Endothelial cell of umbilical vein (primary cell): ENCODE results near the gene GLI3. TPM values are rescaled to one million over a fixed set of nuclear protein-coding genes. Genes with fewer than 3 reads are reported as not detected.

Source experiments
- BruUV-seq: library from RNA; stranded (reverse); fragments of 400-500 nt; replicated peaks from 2 replicates; lab custom pipeline; 2021; lab: Mats Ljungman, UMichigan
- CTCF ChIA-PET: fragments of 300-600, 350-600 bp; sonication (Branson Sonifier 250); formaldehyde crosslinking; loops from one replicate; lab custom pipeline; 2021; ENCODE audit warnings: antibody characterized with exemption, inconsistent platforms; lab: Charles Lee
- POLR2A ChIA-PET: fragments of 300-600, 350-600 bp; sonication (Branson Sonifier 250); formaldehyde crosslinking; loops from one replicate; lab custom pipeline; 2021; ENCODE audit warnings: antibody characterized with exemption, inconsistent platforms; lab: Charles Lee
- DNase-seq: peaks from one replicate; pipeline ENCODE4 v3.0.0-alpha.2; 2011; ENCODE audit warnings: low read depth, low spot score
- FAIRE-seq: peaks from 2 replicates; lab custom pipeline; 2011; peaks lifted over from hg19 to GRCh38; lab: Jason Lieb, UNC
- H2AFZ ChIP-seq: 2 replicates; pipeline ENCODE4 v1.6.0; 2012; ENCODE audit warnings: low read depth, low read length, control low read depth, inconsistent platforms
- H3K27ac ChIP-seq: 2 replicates; pipeline ENCODE4 v1.5.1; 2011; ENCODE audit warnings: low read depth, mild to moderate bottlenecking, control low read depth, low read length, moderate library complexity; ENCODE audit not compliant: insufficient read depth
- H3K27me3 ChIP-seq, 2 experiments: 2 replicates each; pipeline versions ENCODE4 v1.6.0 to v1.6.1; 2011; ENCODE audit warnings: low read length in 2 of 2, mixed read lengths in 1 of 2; ENCODE audit not compliant: control insufficient read depth in 2 of 2, insufficient read depth in 2 of 2
- H3K36me3 ChIP-seq, 2 experiments: 2 replicates in 1 of 2; 3 replicates in 1 of 2; pipeline ENCODE4 v1.5.1; 2011; ENCODE audit warnings: low read length in 2 of 2, mild to moderate bottlenecking in 1 of 2, moderate library complexity in 1 of 2; ENCODE audit not compliant: control insufficient read depth in 2 of 2, insufficient read depth in 2 of 2; ENCODE audit errors: extremely low read depth in 1 of 2
- H3K4me1 ChIP-seq: 3 replicates; pipeline ENCODE4 v1.5.1; 2011; ENCODE audit warnings: mild to moderate bottlenecking, low read length; ENCODE audit not compliant: control insufficient read depth, insufficient read depth; ENCODE audit errors: extremely low read depth
- H3K4me2 ChIP-seq: 2 replicates; pipeline ENCODE4 v1.6.1; 2011; ENCODE audit warnings: low read length, control low read depth, mixed read lengths; ENCODE audit not compliant: insufficient read depth
- H3K4me3 ChIP-seq, 3 experiments: fragments of 200-600 bp in 1 of 3; sonication (generic), shearing (Covaris generic) in 1 of 3; replicated peaks in 1 of 3; 2 replicates each; pipeline ENCODE4 v1.5.1; 2011 to 2016; ENCODE audit warnings: control low read depth in 3 of 3, low read length in 3 of 3, mild to moderate bottlenecking in 2 of 3, inconsistent platforms in 1 of 3, low read depth in 1 of 3, moderate library complexity in 1 of 3; ENCODE audit not compliant: insufficient read depth in 1 of 3
- H3K79me2 ChIP-seq: 2 replicates; pipeline ENCODE4 v1.6.0; 2012; ENCODE audit warnings: low read length, inconsistent platforms; ENCODE audit not compliant: control insufficient read depth, insufficient read depth
- H3K9ac ChIP-seq: replicated peaks from 2 replicates; pipeline ENCODE3; 2011; ENCODE audit warnings: low read length, control low read depth; ENCODE audit not compliant: insufficient read depth; ENCODE audit errors: extremely low read depth
- H3K9me1 ChIP-seq: replicated peaks from 3 replicates; pipeline ENCODE4 v1.6.0; 2011; ENCODE audit warnings: mild to moderate bottlenecking, low read length; ENCODE audit not compliant: control insufficient read depth, insufficient read depth; ENCODE audit errors: extremely low read depth
- H3K9me3 ChIP-seq: replicated peaks from 2 replicates; pipeline ENCODE4 v1.5.1; 2012; ENCODE audit warnings: low read length, inconsistent platforms; ENCODE audit not compliant: control insufficient read depth, insufficient read depth
- H4K20me1 ChIP-seq: replicated peaks from 2 replicates; pipeline ENCODE3; 2011; ENCODE audit warnings: mild to moderate bottlenecking, low read length; ENCODE audit not compliant: control insufficient read depth, insufficient read depth; ENCODE audit errors: extremely low read depth
- EZH2 ChIP-seq: IDR thresholded peaks from 2 replicates; pipeline ENCODE4 v1.6.1; 2012; ENCODE audit warnings: borderline replicate concordance, low read depth, mild to moderate bottlenecking, moderate library complexity, low read length, inconsistent platforms; ENCODE audit not compliant: severe bottlenecking
- FOS ChIP-seq: IDR thresholded peaks from 2 replicates; pipeline ENCODE4 v1.6.1; 2011; ENCODE audit warnings: mild to moderate bottlenecking, low read length, moderate library complexity, borderline replicate concordance; ENCODE audit not compliant: insufficient read depth
- JUN ChIP-seq: IDR thresholded peaks from 2 replicates; pipeline ENCODE4 v1.6.1; 2011; ENCODE audit warnings: borderline replicate concordance, low read depth; ENCODE audit not compliant: insufficient read length, insufficient read depth
- MYC ChIP-seq: IDR thresholded peaks from one replicate; pipeline ENCODE4 v1.6.1; 2011; ENCODE audit warnings: mild to moderate bottlenecking, low read depth, low read length
- POLR2AphosphoS5 ChIP-seq: IDR thresholded peaks from 2 replicates; pipeline ENCODE4 v1.6.1; 2012; ENCODE audit warnings: low read depth, mild to moderate bottlenecking, control low read depth, low read length, moderate library complexity; ENCODE audit not compliant: insufficient read depth
- dilution Hi-C: fragments of 300-500 bp; cut with MboI; formaldehyde crosslinking; loops from one replicate; pipeline ENCODE4 v1.15.0; 2019; ENCODE audit warnings: low sequenced_read_pairs; ENCODE audit not compliant: extremely low pct_ligation_motif_present
- intact Hi-C: fragments of 100-400 bp; cut with micrococcal nuclease; formaldehyde crosslinking; loops from one replicate; pipeline ENCODE4 v1.10.0; 2022
- polyA plus RNA-seq, 4 experiments: library from polyadenylated mRNA; depleted of rRNA in 3 of 4; stranded (reverse) in 3 of 4; unstranded in 1 of 4; fragments of >200 nt; gene quantifications; 2 replicates each; pipeline versions ENCODE4 v1.2.1 to v1.2.3, GENCODE V29; 2011 to 2012; ENCODE audit warnings: missing spikeins in 1 of 4
- total RNA-seq: library from RNA; stranded (reverse); gene quantifications from 2 replicates; pipeline ENCODE4 v1.2.3, GENCODE V29; 2021
- TF ChIP-seq, protein P1 (sequence below), 2 donors: IDR thresholded peaks; 1 replicate in 1 of 2; 2 replicates in 1 of 2; pipeline ENCODE4 v1.5.1; 2011; ENCODE audit warnings: low read length in 2 of 2, mild to moderate bottlenecking in 2 of 2, moderate library complexity in 2 of 2, control low read depth in 1 of 2, inconsistent platforms in 1 of 2, low read depth in 1 of 2; ENCODE audit not compliant: insufficient read depth in 1 of 2; ENCODE audit errors: extremely low read depth in 1 of 2
- TF ChIP-seq, protein P2 (sequence below): IDR thresholded peaks from 2 replicates; pipeline ENCODE4 v1.6.1; 2011; ENCODE audit not compliant: insufficient read depth, insufficient read length

The GLI3 gene
- total and polyA plus RNA-seq, 2 donors (not counting 3 experiments of a cell fraction or from before 2014, with no cell fraction given) = 6.0 to 24.9 TPM

- ChIA-PET POLR2A (no interaction called here), CTCF (no interaction called here)
- no peaks in the 10 kb centered on the region for H4K20me1 ChIP-seq
- H3K27me3 ChIP-seq = no peaks in the 10 kb centered on the region
- TF ChIP-seq MYC = no peak
- intact Hi-C loops (no loop called here), dilution Hi-C loops (no loop called here)
- no peak overlapping the region for H3K27ac ChIP-seq
- BruUV-seq = no TSS peak
- no peak for FAIRE-seq
- H2AFZ ChIP-seq = no peak overlapping the region
- no peak overlapping the region for H3K4me3 ChIP-seq
- no peak for DNase-seq
- H3K9me3 ChIP-seq = no peaks in the 10 kb centered on the region
- H3K9ac ChIP-seq = no peak overlapping the region
- no peaks in the 10 kb centered on the region for H3K79me2 ChIP-seq
- no peak overlapping the region for H3K4me2 ChIP-seq
- no peaks in the 10 kb centered on the region for H3K4me1 ChIP-seq
- no peaks in the 10 kb centered on the region for H3K9me1 ChIP-seq
- H3K36me3 ChIP-seq = no peaks in the 10 kb centered on the region
These were observed 23.9 kb downstream of the GLI3 start for GRCh38 chr7:42213093-42213492.

- no peaks in the 10 kb centered on the region for H3K27me3 ChIP-seq
- no peaks in the 10 kb centered on the region for H3K9me3 ChIP-seq
- no peak overlapping the region for H3K4me3 ChIP-seq
- ChIA-PET POLR2A (no interaction called here), CTCF (no interaction called here)
- FAIRE-seq (no peak), DNase-seq (no peak)
- H3K27ac ChIP-seq = no peak overlapping the region
- no peak for TF ChIP-seq EZH2
- TF ChIP-seq JUN = no peak
- TF ChIP-seq FOS = no peak
- TF ChIP-seq, protein P1, sequence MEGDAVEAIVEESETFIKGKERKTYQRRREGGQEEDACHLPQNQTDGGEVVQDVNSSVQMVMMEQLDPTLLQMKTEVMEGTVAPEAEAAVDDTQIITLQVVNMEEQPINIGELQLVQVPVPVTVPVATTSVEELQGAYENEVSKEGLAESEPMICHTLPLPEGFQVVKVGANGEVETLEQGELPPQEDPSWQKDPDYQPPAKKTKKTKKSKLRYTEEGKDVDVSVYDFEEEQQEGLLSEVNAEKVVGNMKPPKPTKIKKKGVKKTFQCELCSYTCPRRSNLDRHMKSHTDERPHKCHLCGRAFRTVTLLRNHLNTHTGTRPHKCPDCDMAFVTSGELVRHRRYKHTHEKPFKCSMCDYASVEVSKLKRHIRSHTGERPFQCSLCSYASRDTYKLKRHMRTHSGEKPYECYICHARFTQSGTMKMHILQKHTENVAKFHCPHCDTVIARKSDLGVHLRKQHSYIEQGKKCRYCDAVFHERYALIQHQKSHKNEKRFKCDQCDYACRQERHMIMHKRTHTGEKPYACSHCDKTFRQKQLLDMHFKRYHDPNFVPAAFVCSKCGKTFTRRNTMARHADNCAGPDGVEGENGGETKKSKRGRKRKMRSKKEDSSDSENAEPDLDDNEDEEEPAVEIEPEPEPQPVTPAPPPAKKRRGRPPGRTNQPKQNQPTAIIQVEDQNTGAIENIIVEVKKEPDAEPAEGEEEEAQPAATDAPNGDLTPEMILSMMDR (IDR thresholded peaks at IDR 0.05; ENCODE audit: extremely low read depth in 1 of 2, insufficient read depth in 1 of 2, low read depth in 1 of 2, low read length in 2 of 2) = no peak
- TF ChIP-seq POLR2AphosphoS5 = no peak
- TF ChIP-seq, protein P2, sequence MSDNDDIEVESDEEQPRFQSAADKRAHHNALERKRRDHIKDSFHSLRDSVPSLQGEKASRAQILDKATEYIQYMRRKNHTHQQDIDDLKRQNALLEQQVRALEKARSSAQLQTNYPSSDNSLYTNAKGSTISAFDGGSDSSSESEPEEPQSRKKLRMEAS = no peak
- H3K4me1 ChIP-seq = no peaks in the 10 kb centered on the region
- BruUV-seq = no TSS peak
- dilution Hi-C loops (no loop called here), intact Hi-C loops (no loop called here)
- H3K4me2 ChIP-seq = no peak overlapping the region
- no peaks in the 10 kb centered on the region for H3K79me2 ChIP-seq
- no peak overlapping the region for H3K9ac ChIP-seq
- H3K9me1 ChIP-seq = no peaks in the 10 kb centered on the region
- no peaks in the 10 kb centered on the region for H3K36me3 ChIP-seq
- no peaks in the 10 kb centered on the region for H4K20me1 ChIP-seq
- H2AFZ ChIP-seq = no peak overlapping the region
These were observed 24.4 kb downstream of the GLI3 start for GRCh38 chr7:42212541-42213090.
